ENCODE measurements around the gene ATP8B1.

DNA sequence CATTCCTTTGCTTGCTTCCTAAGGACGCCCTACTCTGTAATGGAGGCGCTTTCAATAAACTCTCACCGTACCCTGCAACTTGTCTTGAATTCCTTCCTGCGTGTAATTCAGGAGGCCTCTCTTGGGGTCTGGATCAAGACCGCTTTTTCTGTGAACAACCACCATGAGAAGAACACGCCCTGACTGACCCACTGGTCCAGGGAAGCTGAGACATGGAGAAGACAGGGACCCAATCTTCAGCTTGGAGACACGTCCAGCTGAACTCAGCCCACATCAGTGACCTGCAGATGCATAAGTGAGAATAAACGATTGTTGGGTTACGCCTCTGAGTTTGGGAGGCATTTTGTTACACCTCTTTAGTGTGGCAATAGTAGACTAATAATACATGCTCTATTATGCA lies 173.7 kb downstream of the ATP8B1 start:
- TF ChIP-seq SP1 (IDR thresholded peaks at IDR 0.05; ENCODE audit: low read depth), result no peak
- TF ChIP-seq, protein P1, sequence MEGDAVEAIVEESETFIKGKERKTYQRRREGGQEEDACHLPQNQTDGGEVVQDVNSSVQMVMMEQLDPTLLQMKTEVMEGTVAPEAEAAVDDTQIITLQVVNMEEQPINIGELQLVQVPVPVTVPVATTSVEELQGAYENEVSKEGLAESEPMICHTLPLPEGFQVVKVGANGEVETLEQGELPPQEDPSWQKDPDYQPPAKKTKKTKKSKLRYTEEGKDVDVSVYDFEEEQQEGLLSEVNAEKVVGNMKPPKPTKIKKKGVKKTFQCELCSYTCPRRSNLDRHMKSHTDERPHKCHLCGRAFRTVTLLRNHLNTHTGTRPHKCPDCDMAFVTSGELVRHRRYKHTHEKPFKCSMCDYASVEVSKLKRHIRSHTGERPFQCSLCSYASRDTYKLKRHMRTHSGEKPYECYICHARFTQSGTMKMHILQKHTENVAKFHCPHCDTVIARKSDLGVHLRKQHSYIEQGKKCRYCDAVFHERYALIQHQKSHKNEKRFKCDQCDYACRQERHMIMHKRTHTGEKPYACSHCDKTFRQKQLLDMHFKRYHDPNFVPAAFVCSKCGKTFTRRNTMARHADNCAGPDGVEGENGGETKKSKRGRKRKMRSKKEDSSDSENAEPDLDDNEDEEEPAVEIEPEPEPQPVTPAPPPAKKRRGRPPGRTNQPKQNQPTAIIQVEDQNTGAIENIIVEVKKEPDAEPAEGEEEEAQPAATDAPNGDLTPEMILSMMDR (IDR thresholded peaks at IDR 0.05 in 2 of 3, conservative IDR thresholded peaks at IDR 0.05 in 1 of 3; ENCODE audit: borderline replicate concordance in 1 of 3, insufficient read depth in 1 of 3, low read depth in 2 of 3, low read length in 2 of 3), result no peak
- no peak for TF ChIP-seq JUND (IDR thresholded peaks at IDR 0.05)
- no peak for TF ChIP-seq EZH2 (IDR thresholded peaks at IDR 0.05)
- no peak for TF ChIP-seq ZNF274 (IDR thresholded peaks at IDR 0.05; ENCODE audit: low read depth, low read length)
- TF ChIP-seq EZH2phosphoT487 (IDR thresholded peaks at IDR 0.05; ENCODE audit: borderline replicate concordance), result no peak
- no peak for TF ChIP-seq POLR2AphosphoS5 (IDR thresholded peaks at IDR 0.05; ENCODE audit: low read depth, low read length)
- TF ChIP-seq RAD21 (IDR thresholded peaks at IDR 0.05; ENCODE audit: low read depth), result no peak
- no peak for TF ChIP-seq POLR2A (IDR thresholded peaks at IDR 0.05; ENCODE audit: borderline replicate concordance, extremely low read depth, insufficient read depth, insufficient read length)
- no peak for TF ChIP-seq CEBPB (IDR thresholded peaks at IDR 0.05; ENCODE audit: low read depth)
- TF ChIP-seq ATF3 (IDR thresholded peaks at IDR 0.05), result no peak

All from HCT116 (cell line).